GM12878 (cell line): Measurements from ENCODE around the gene IFT81. TPM values are rescaled to one million over a fixed set of nuclear protein-coding genes. Genes with fewer than 3 reads are reported as not detected.

Experiments used
- ATAC-seq: fragments of 200-7000 bp; cut with Tn5 transposase; 3 replicates; pipeline ENCODE4 v1.9.1; 2020; ENCODE audit warnings: mild to moderate bottlenecking, moderate library complexity
- BruUV-seq: library from RNA; stranded (reverse); fragments of 400-500 nt; replicated peaks from 2 replicates; lab custom pipeline; 2021; lab: Mats Ljungman, UMichigan
- CTCF ChIA-PET: fragments of 300-600 bp; sonication (Branson Sonifier 250); formaldehyde crosslinking; extraction: SDS; loops from one replicate; lab custom pipeline; 2021; ENCODE audit warnings: inconsistent platforms; lab: Yijun Ruan, JAX
- POLR2A ChIA-PET: fragments of 350-600 bp; formaldehyde crosslinking; extraction: SDS; loops from one replicate; lab custom pipeline; 2021; ENCODE audit warnings: inconsistent platforms; lab: Charles Lee
- RAD21 ChIA-PET: fragments of 300-600 bp; sonication (Branson Sonifier 250); formaldehyde crosslinking; loops from one replicate; lab custom pipeline; 2023; ENCODE audit warnings: antibody characterized with exemption; ENCODE audit not compliant: unreplicated experiment; lab: Charles Lee
- SMC1A ChIA-PET: fragments of 300-600 bp; sonication (Branson Sonifier 250); formaldehyde crosslinking; loops from one replicate; lab custom pipeline; 2023; ENCODE audit not compliant: unreplicated experiment, uncharacterized antibody; lab: Charles Lee
- DNase-seq: peaks from one replicate; pipeline ENCODE4 v3.0.0-alpha.2; 2011; ENCODE audit warnings: low read depth, low spot score
- FAIRE-seq: peaks from 3 replicates; lab custom pipeline; 2011; peaks lifted over from hg19 to GRCh38; lab: Jason Lieb, UNC
- H2AFZ ChIP-seq: 2 replicates; pipeline ENCODE4 v1.6.0; 2011; ENCODE audit warnings: low read depth, low read length, control low read depth; ENCODE audit not compliant: control insufficient read depth
- H3K27ac ChIP-seq: 2 replicates; pipeline ENCODE4 v1.5.1; 2011; ENCODE audit warnings: control low read depth; ENCODE audit not compliant: control insufficient read depth, insufficient read depth
- H3K27me3 ChIP-seq, 2 experiments: replicated peaks in 1 of 2; 2 replicates each; pipeline versions ENCODE4 v1.6.0 to v1.6.1; 2011; ENCODE audit warnings: low read length in 1 of 2; ENCODE audit not compliant: control insufficient read depth in 2 of 2, insufficient read depth in 2 of 2
- H3K36me3 ChIP-seq, 2 experiments: 2 replicates each; pipeline ENCODE4 v1.5.1; 2011; ENCODE audit warnings: low read length in 1 of 2; ENCODE audit not compliant: control insufficient read depth in 2 of 2, insufficient read depth in 2 of 2
- H3K4me1 ChIP-seq: 2 replicates; pipeline ENCODE4 v1.6.1; 2011; ENCODE audit warnings: mild to moderate bottlenecking, low read length, moderate library complexity, mixed read lengths; ENCODE audit not compliant: control insufficient read depth, insufficient read depth
- H3K4me2 ChIP-seq: 2 replicates; pipeline ENCODE4 v1.6.0; 2011; ENCODE audit warnings: control low read depth; ENCODE audit not compliant: control insufficient read depth, insufficient read depth
- H3K4me3 ChIP-seq: fragments of 200-600 bp; sonication (generic); 2 replicates; pipeline ENCODE4 v1.5.1; 2016
- H3K79me2 ChIP-seq: 2 replicates; pipeline ENCODE4 v1.6.0; 2011; ENCODE audit warnings: low read length; ENCODE audit not compliant: control insufficient read depth, insufficient read depth
- H3K9ac ChIP-seq: 2 replicates; pipeline ENCODE4 v1.8.0; 2011; ENCODE audit warnings: low read length, control low read depth, mixed read lengths; ENCODE audit not compliant: control insufficient read depth, insufficient read depth
- H3K9me3 ChIP-seq: replicated peaks from 3 replicates; pipeline ENCODE4 v1.5.1; 2011; ENCODE audit warnings: mild to moderate bottlenecking, low read length; ENCODE audit not compliant: control insufficient read depth, insufficient read depth
- H4K20me1 ChIP-seq: 2 replicates; pipeline ENCODE4 v1.6.0; 2011; ENCODE audit not compliant: control insufficient read depth, insufficient read depth
- ATF3 ChIP-seq: IDR thresholded peaks from 2 replicates; pipeline ENCODE4 v1.6.1; 2011; ENCODE audit warnings: low read depth, mild to moderate bottlenecking, low read length, moderate library complexity, borderline replicate concordance; ENCODE audit errors: extremely low read depth
- BCL3 ChIP-seq: IDR thresholded peaks from 2 replicates; pipeline ENCODE4 v1.6.1; 2011; ENCODE audit warnings: borderline replicate concordance, low read depth, mild to moderate bottlenecking, moderate library complexity, low read length; ENCODE audit not compliant: insufficient read depth, poor library complexity, severe bottlenecking
- BHLHE40 ChIP-seq, 2 experiments: fragments of 450-650 bp in 1 of 2; IDR thresholded peaks; 2 replicates each; pipeline ENCODE4 v1.6.1; 2011 to 2017; ENCODE audit warnings: low read depth in 2 of 2, borderline replicate concordance in 1 of 2, improper control_type of control experiment in 1 of 2, low read length in 1 of 2, mild to moderate bottlenecking in 1 of 2
- HDAC6 ChIP-seq: fragments of 200-600 bp; sonication (generic); IDR thresholded peaks from one replicate; pipeline ENCODE4 v1.8.0; 2017; ENCODE audit warnings: antibody characterized with exemption; ENCODE audit not compliant: unreplicated experiment
- MEF2A ChIP-seq: IDR thresholded peaks from 2 replicates; pipeline ENCODE4 v1.6.1; 2011; ENCODE audit warnings: low read depth, mild to moderate bottlenecking, low read length, moderate library complexity; ENCODE audit not compliant: insufficient read depth
- MTA3 ChIP-seq: IDR thresholded peaks from 2 replicates; pipeline ENCODE4 v1.6.1; 2012; ENCODE audit warnings: low read length, inconsistent platforms, borderline replicate concordance
- NFYB ChIP-seq: IDR thresholded peaks from 2 replicates; pipeline ENCODE4 v1.6.1; 2011; ENCODE audit warnings: low read depth, mild to moderate bottlenecking, low read length, improper control_type of control experiment, moderate library complexity; ENCODE audit not compliant: insufficient read depth
- NKRF ChIP-seq: fragments of 450-650 bp; conservative IDR thresholded peaks from 2 replicates; pipeline ENCODE4 v1.6.1; 2017; ENCODE audit warnings: mild to moderate bottlenecking, moderate library complexity
- PBX3 ChIP-seq: IDR thresholded peaks from 2 replicates; pipeline ENCODE4 v1.6.1; 2011; ENCODE audit warnings: mild to moderate bottlenecking, low read depth, low read length, moderate library complexity; ENCODE audit not compliant: insufficient replicate concordance
- ZBTB11 ChIP-seq: fragments of 450-650 bp; formaldehyde crosslinking; IDR thresholded peaks from 2 replicates; pipeline ENCODE4 v1.5.0; 2022; ENCODE audit warnings: mild to moderate bottlenecking, missing genetic modification characterization
- ZNF274 ChIP-seq: IDR thresholded peaks from one replicate; pipeline ENCODE4 v1.8.0; 2011; ENCODE audit not compliant: insufficient read length, insufficient read depth
- WGBS: methylation state at CpG from one replicate; pipeline ENCODE4 v1.1.6; 2016; ENCODE audit warnings: low lambda C conversion rate; ENCODE audit not compliant: insufficient replicate concordance, insufficient coverage; ENCODE audit errors: missing lambda C conversion rate; 5-methylcytosine and 5-hydroxymethylcytosine counted together
- in situ Hi-C: fragments of 300-500 bp; cut with MboI; formaldehyde crosslinking; loops from 9 replicates; pipeline ENCODE4 v1.14.3; 2018; ENCODE audit warnings: mixed read lengths
- intact Hi-C: fragments of 100-400 bp; cut with micrococcal nuclease; formaldehyde crosslinking; loops from one replicate; pipeline ENCODE4 v1.14.2; 2022; ENCODE audit not compliant: unreplicated experiment
- polyA plus RNA-seq, 11 experiments: library from polyadenylated mRNA; depleted of rRNA in 4 of 11; unstranded in 6 of 11; stranded (reverse) in 5 of 11; fragments of >200 nt; fragmentation: Nextera tagmentation in 4 of 11; fragmentation: Illumina TruSeq in 1 of 11; extraction: Ambion mirVana in 4 of 11; extraction: Trizol in 1 of 11; gene quantifications; 1 replicate in 1 of 11; 2 replicates in 10 of 11; pipeline versions ENCODE4 v1.2.1 to v1.2.3, GENCODE V29; 2011 to 2016; ENCODE audit warnings: inconsistent platforms in 2 of 11, missing spikeins in 2 of 11, low read depth in 1 of 11
- total RNA-seq, 4 experiments: library from RNA; depleted of rRNA in 3 of 4; stranded (reverse); fragments of >200 nt in 3 of 4; fragmentation: Illumina TruSeq in 1 of 4; extraction: Trizol in 1 of 4; gene quantifications; 2 replicates each; pipeline versions ENCODE4 v1.2.1 to v1.2.3, GENCODE V29; 2013 to 2021

The IFT81 gene
- total and polyA plus RNA-seq, 10 of the 15 experiments (the other 5 are each of a cell fraction or from before 2014, with no cell fraction given): 4.1 to 9.9 (median 5.6) TPM

- Histone ChIP-seq H3K79me2 (no peaks in the 10 kb centered on the region), H3K27me3 (no peaks in the 10 kb centered on the region), H2AFZ (no peak overlapping the region), H4K20me1 (no peaks in the 10 kb centered on the region; the same call in 1 of the 2 replicates), H3K9ac (no peak overlapping the region), H3K36me3 (no peaks in the 10 kb centered on the region; a peak in 1 of 4 replicates), H3K4me1 (peaks cover 13% of the 10 kb centered on the region; the same call in 1 of the 2 replicates), H3K27ac (no peak overlapping the region), H3K9me3 (no peaks in the 10 kb centered on the region; the same call in 2 of the 3 replicates), H3K4me2 (no peak overlapping the region), H3K4me3 (no peak overlapping the region)
- intact Hi-C loops (no loop called here), in situ Hi-C loops (loop anchor here (5.0 kb wide), 1 partner anchor 507 kb away; the partner anchor contains the start of gene TCTN1)
- BruUV-seq: no TSS peak
- WGBS: 0% methylated on average over 1 of the region's 1 CpG
- ATAC-seq (no peak), DNase-seq (no peak), FAIRE-seq (no peak)
- POLR2A ChIA-PET: no interaction called here
- CTCF ChIA-PET: interaction anchor here (0.6 to 7.4 kb wide), 7 partner anchors 9 to 782 kb away, joined by 3 to 59 read pairs (median 3); partner anchors contain the start of gene GPN3
- RAD21 ChIA-PET: interaction anchor here (0.9 kb wide), 1 partner anchor 139 kb away, joined by 3 read pairs; no protein-coding TSS in a partner anchor
- SMC1A ChIA-PET: interaction anchor here (0.7 to 1.9 kb wide), 9 partner anchors 10 to 396 kb away, joined by 3 to 5 read pairs (median 3); no protein-coding TSS in a partner anchor
- no peak for TF ChIP-seq MTA3
- TF ChIP-seq ZBTB11 (CRISPR knock-in tag): no peak
- TF ChIP-seq HDAC6: no peak
- TF ChIP-seq BHLHE40 (IDR thresholded peaks at IDR 0.05; ENCODE audit: borderline replicate concordance in 1 of 2, low read depth in 2 of 2, low read length in 1 of 2): no peak
- TF ChIP-seq NKRF: no peak
- no peak for TF ChIP-seq MEF2A
- TF ChIP-seq BCL3: no peak
- TF ChIP-seq ZNF274: no peak
- no peak for TF ChIP-seq ATF3
- TF ChIP-seq NFYB: no peak
- no peak for TF ChIP-seq PBX3
Observed at GRCh38 chr12:110105159-110105558, 19.0 kb upstream of the IFT81 start.
